K562 (cell line): Measurements from ENCODE around the gene NR1D1.

ENCODE experiments used
- IRF2 ChIP-seq: sonication (generic); formaldehyde crosslinking; IDR thresholded peaks from 2 replicates; pipeline ENCODE4 v1.8.1; 2022; ENCODE audit warnings: mild to moderate bottlenecking, missing genetic modification reagents
- POLR2A ChIP-seq: fragments of 450-650 bp; conservative IDR thresholded peaks from 2 replicates; pipeline ENCODE4 v1.6.1; 2016
- SIN3A ChIP-seq, 2 experiments: fragments of 150-350 bp in 1 of 2; IDR thresholded peaks; 2 replicates each; pipeline ENCODE4 v1.6.1; 2011 to 2016; ENCODE audit warnings: borderline replicate concordance in 2 of 2, low read depth in 2 of 2, low read length in 2 of 2, mild to moderate bottlenecking in 2 of 2, moderate library complexity in 2 of 2; ENCODE audit not compliant: control insufficient read depth in 1 of 2
- TRIM28 ChIP-seq: fragments of 450-650 bp; IDR thresholded peaks from 2 replicates; pipeline ENCODE4 v1.6.1; 2017

DNA sequence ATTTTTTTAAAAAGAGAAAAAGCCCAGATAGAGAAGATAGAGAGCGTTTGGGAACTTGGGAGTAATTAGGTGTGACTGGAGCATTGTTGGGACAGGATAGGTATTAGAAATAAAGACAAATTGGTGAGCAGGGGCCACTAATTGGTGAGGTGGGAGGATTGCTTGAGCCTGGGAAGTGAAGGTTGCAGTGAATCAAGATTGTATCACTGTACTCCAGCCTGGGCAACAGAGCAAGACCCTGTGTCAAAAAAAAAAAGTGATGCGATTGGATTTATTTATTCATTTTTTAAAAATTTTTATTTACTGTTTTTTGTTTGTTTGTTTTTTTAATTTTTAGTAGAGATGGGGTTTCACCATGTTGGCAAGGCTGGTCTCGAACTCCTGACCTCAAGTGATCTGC lies 45.1 kb upstream of the NR1D1 start:
- TF ChIP-seq IRF2 (CRISPR knock-in tag) (no peak), TRIM28 (no peak), SIN3A (IDR thresholded peaks at IDR 0.05; ENCODE audit: borderline replicate concordance in 2 of 2, control insufficient read depth in 1 of 2, low read depth in 2 of 2, low read length in 2 of 2) (no peak), POLR2A (no peak)
